ENCODE data around the gene GTPBP3. TPM values are rescaled to one million over a fixed set of nuclear protein-coding genes. Genes with fewer than 3 reads are reported as not detected.

The GTPBP3 gene
- total RNA-seq, 6 experiments from 2014 or later, result 9.2 to 14.7 (median 13.0) TPM

- DNase-seq, result no peak
- Mint-ChIP-seq H3K4me1 (ENCODE audit: low read depth) (peaks cover 41% of the 10 kb centered on the region), H3K36me3 (ENCODE audit: low read depth) (peaks cover 7% of the 10 kb centered on the region; the same call in 1 of the 2 replicates), H3K4me3 (peak overlapping the region; percentile 73), H3K27me3 (ENCODE audit: insufficient read depth) (no peaks in the 10 kb centered on the region; the same call in none of the 2 replicates), H3K9me3 (no peaks in the 10 kb centered on the region), H3K27ac (0 out of 2 replicates have a peak overlapping the region, but pooled peaks have one; percentile 31)
- TF ChIP-seq CTCF (IDR thresholded peaks at IDR 0.05), result no peak
These were observed 33.4 kb upstream of the GTPBP3 start for GRCh38 chr19:17303940-17304267.

- Mint-ChIP-seq H3K9me3 (no peaks in the 10 kb centered on the region), H3K27me3 (ENCODE audit: insufficient read depth) (no peaks in the 10 kb centered on the region; the same call in none of the 2 replicates), H3K27ac (peak overlapping the region; percentile 53), H3K4me1 (ENCODE audit: low read depth) (peaks cover 41% of the 10 kb centered on the region), H3K36me3 (ENCODE audit: low read depth) (peaks cover 7% of the 10 kb centered on the region; the same call in 1 of the 2 replicates), H3K4me3 (peak overlapping the region; percentile 92)
- TF ChIP-seq CTCF (IDR thresholded peaks at IDR 0.05), result no peak
- DNase-seq, result no peak
These were observed 32.8 kb upstream of the GTPBP3 start for GRCh38 chr19:17304386-17305215.

- no peak for DNase-seq
- Mint-ChIP-seq H3K4me3 (peak overlapping the region; percentile 92), H3K27ac (peak overlapping the region; percentile 53), H3K9me3 (no peaks in the 10 kb centered on the region), H3K27me3 (ENCODE audit: insufficient read depth) (no peaks in the 10 kb centered on the region; the same call in none of the 2 replicates), H3K4me1 (ENCODE audit: low read depth) (peaks cover 43% of the 10 kb centered on the region), H3K36me3 (ENCODE audit: low read depth) (peaks cover 10% of the 10 kb centered on the region)
- no peak for TF ChIP-seq CTCF (IDR thresholded peaks at IDR 0.05)
These were observed 32.2 kb upstream of the GTPBP3 start for GRCh38 chr19:17305216-17305516.

GRCh38 chr19:17305517-17306284 is 31.7 kb upstream of the GTPBP3 start, which contains the start of gene MRPL34:
MRPL34 (plus strand) TSS chr19:17305872; CDS start chr19:17305893, 21 bp downstream.
- Mint-ChIP-seq H3K4me1 (ENCODE audit: low read depth) (peaks cover 48% of the 10 kb centered on the region), H3K27ac (peak within 1 kb of the TSS; percentile 77), H3K4me3 (peak within 1 kb of the TSS; percentile 92), H3K27me3 (ENCODE audit: insufficient read depth) (no peaks in the 10 kb centered on the region; the same call in none of the 2 replicates), H3K36me3 (ENCODE audit: low read depth) (peaks cover 12% of the 10 kb centered on the region), H3K9me3 (no peaks in the 10 kb centered on the region)
- TF ChIP-seq CTCF (IDR thresholded peaks at IDR 0.05), result peak; percentile 85
- DNase-seq, result peak; percentile 99

- no peak for DNase-seq
- peak overlapping the region; percentile 77 for H3K27ac Mint-ChIP-seq
- peaks cover 52% of the 10 kb centered on the region for H3K4me1 Mint-ChIP-seq (ENCODE audit: low read depth)
- H3K4me3 Mint-ChIP-seq, result peak overlapping the region; percentile 92
- no peaks in the 10 kb centered on the region; the same call in none of the 2 replicates for H3K27me3 Mint-ChIP-seq (ENCODE audit: insufficient read depth)
- H3K36me3 Mint-ChIP-seq (ENCODE audit: low read depth), result peaks cover 12% of the 10 kb centered on the region
- H3K9me3 Mint-ChIP-seq, result no peaks in the 10 kb centered on the region
- TF ChIP-seq CTCF (IDR thresholded peaks at IDR 0.05), result no peak
These were observed 31.1 kb upstream of the GTPBP3 start for GRCh38 chr19:17306285-17306714.

Data from HFFc6 (cell line).